ENCODE measurements around the gene LDLRAP1.

GRCh38 chr1:25570798-25571521 lies 27.6 kb downstream of the LDLRAP1 start:
- TF ChIP-seq, protein P1, sequence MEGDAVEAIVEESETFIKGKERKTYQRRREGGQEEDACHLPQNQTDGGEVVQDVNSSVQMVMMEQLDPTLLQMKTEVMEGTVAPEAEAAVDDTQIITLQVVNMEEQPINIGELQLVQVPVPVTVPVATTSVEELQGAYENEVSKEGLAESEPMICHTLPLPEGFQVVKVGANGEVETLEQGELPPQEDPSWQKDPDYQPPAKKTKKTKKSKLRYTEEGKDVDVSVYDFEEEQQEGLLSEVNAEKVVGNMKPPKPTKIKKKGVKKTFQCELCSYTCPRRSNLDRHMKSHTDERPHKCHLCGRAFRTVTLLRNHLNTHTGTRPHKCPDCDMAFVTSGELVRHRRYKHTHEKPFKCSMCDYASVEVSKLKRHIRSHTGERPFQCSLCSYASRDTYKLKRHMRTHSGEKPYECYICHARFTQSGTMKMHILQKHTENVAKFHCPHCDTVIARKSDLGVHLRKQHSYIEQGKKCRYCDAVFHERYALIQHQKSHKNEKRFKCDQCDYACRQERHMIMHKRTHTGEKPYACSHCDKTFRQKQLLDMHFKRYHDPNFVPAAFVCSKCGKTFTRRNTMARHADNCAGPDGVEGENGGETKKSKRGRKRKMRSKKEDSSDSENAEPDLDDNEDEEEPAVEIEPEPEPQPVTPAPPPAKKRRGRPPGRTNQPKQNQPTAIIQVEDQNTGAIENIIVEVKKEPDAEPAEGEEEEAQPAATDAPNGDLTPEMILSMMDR (IDR thresholded peaks at IDR 0.05), result no peak
- no peak for TF ChIP-seq POLR2A (IDR thresholded peaks at IDR 0.05)

Data from thyroid gland (tissue), 4 donors.